Activated T-helper 1 cell treated with Interleukin-2 at 50 U/mL for 16 hours (primary cell): ENCODE results near the gene AGPAT4.
"Not testable (repeated sequence)": the region's sequence is repeated elsewhere in the genome, so short reads cannot be mapped to it uniquely, and the experiment has no call there.

Experiments used
- DNase-seq: peaks from one replicate; pipeline ENCODE4 v3.0.0-alpha.2; 2020; ENCODE audit warnings: low read depth

Gene AGPAT4

DNA sequence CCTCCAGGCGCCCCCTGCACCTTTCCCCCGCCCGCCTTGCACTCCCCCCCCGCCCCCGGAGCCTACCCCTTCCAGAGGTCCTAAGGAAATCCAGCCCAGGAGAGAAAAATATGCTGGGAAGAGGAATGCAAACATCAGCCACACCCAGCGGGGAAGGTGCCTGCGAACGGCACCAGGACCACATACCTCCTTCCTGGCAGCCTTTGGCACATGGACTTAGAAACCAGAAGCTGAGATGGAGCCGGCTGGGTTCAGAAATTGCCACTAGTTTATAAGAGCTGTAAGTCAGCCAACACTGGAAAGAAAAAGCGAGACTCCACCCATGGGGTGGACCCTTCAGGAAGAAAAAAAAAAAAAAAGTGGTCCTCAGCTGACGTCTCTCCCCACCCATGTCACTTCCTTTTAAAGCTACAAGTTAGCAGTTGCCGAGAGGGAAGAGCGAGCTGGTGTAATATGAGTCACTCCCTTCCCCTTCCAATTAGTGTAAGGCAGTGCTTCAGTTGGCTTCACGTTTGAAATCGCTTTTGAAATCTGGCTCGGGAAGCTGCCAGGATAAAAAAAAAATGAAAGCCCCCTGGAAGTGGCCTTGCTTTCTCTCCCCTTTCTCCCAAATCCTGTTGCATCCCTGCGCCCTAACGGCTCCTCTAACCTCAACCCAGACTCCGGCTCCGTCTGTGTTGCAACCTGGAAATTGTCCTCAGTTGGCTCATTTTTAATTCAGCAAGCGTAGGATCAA lies at the start of gene AGPAT4:
AGPAT4 (minus strand) TSS at position 310 of the 736 bp plus-strand sequence. CDS start 41,848 bp downstream, outside the sequence.
- peak; percentile 37 for DNase-seq

DNA sequence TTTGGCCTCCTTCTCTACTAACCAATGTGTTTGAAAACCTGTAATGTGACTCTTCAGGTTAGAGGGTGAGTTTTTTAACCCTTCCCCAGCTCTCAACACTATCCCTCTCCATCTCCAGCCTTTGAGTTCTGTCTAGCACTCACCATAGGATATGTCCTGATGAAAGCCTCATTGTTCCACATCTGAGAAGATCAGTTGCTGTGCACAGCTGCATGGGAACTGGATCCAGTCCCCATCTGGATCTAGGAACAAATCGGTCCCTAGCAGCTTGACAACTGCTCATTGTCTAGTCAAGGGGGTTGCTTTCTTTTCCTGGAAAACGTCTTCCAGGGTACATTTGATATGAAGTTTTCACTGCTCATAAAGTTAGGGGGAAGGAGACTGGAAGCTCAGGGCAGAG lies 45.4 kb upstream of the AGPAT4 start:
- DNase-seq = no peak

DNA sequence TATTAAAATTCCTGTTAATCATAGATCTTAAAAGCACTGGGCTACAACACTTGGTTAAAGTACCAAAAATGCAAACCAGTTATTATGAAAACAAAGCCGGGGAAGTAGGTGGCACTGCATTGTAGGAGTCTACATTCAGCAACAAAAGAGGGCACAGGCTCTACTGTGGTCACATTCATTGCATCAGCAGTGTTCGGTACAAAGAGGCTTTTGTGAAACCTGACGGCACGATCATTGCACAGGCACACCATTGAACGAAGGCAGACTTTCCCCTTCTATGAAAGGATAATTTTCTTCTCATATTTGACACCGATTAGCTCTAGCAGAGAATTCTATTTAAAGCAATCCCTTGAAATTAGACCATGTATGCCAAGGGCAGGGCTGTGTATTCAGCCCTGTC lies 44.6 kb upstream of the AGPAT4 start:
- no peak for DNase-seq

GRCh38 chr6:161316531-161316930 lies 42.7 kb upstream of the AGPAT4 start:
- DNase-seq = no peak

DNA sequence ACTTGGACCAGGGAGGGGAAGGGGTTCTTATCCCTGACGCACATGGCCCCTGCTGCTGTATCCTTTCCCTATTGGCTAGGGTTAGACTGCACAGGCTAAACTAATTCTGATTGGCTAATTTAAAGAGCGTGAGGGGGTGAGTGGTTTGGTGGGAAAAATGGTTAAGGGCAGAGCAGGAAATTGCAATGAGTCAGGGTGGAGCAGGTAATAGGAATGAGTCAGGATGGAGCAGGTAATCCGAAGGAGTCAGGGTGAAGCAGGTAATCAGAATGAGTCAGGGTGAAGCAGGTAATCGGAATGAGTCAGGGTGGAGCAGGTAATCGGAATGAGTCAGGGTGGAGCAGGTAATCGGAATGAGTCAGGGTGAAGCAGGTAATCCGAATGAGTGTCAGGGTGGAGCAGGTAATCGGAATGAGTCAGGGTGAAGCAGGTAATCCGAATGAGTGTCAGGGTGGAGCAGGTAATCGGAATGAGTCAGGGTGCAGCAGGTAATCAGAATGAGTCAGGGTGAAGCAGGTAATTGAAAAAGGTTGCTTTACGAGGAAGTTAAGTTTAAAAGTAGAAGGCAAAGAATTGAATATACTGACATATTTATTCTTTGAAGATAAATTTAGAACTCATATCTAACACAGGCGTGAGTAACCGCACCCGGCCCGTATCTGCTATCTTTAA lies 41.5 kb upstream of the AGPAT4 start:
- not testable (repeated sequence) for DNase-seq

DNA sequence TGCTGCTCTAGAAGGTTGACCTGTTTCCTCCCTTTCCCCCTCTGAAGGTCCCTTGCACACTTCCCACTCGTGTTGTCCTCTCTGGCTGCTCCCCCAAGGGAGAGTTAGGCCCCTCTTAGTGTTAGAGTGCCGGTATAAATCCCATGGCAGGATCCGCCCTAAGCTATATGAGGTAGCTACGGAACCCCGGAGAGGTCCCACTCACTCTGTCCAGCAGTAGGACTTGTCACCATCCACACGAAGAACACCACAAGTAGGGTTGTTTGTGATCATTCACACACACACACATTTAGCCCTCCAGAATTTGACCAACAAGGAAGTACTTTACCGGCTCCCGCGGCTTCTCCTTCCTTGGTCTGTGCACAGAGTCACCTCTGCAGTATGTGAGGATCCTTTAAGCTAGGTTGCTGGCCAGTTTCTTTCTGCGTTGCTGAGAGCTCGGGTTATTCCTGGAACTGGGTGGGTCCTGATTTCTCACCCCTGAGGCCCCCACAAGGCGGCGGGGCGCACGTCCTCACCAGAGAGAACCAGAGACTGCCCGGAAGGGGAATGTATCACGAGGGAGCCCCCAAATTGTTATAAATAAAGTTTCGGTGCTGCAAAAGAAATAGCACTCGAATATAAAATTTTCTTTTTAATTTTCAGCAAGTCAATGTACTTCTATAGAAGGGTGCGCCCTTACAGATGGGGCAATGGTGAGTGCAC lies 40.8 kb upstream of the AGPAT4 start:
- not testable (repeated sequence) for DNase-seq

- no peak for DNase-seq
Observed at GRCh38 chr6:161313940-161314509, 40.2 kb upstream of the AGPAT4 start.

DNA sequence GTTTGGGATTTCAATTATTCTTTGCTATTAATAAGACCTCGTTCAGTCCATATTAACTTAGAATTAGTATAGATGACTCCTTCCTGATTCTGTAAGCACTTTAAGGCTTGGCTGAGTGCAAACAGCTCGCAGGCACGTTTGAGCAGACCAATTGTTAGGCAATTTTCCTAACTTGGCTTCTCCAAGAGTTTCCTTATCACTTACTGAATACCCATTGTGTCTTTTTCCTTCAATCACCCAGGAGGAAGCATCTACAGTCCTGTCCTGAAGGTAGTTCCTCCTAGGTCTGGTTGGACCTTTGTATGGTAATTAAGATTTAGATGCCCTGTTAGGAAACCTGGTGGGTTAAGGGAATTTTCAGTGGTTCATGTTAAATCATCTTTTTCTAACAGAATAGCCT lies 39.6 kb upstream of the AGPAT4 start:
- DNase-seq = not testable (repeated sequence)

DNA sequence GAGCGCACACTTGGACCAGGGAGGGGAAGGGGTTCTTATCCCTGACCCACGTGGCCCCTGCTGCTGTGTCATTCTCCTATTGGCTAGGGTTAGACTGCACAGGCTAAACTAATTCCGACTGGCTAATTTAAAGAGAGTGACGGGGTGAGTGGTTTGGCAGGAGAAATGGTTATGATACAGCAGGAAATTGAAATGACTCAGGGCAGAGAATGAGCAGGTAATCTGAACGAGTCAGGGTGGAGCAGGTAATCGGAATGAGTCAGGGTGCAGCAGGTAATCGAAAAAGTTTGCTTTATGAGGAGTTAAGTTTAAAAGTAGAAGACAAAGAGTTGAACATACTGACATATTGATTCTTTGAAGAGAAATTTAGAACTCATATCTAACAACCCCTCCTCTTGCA lies 35.9 kb upstream of the AGPAT4 start:
- DNase-seq = not testable (repeated sequence)

GRCh38 chr6:161308075-161308655 lies 34.3 kb upstream of the AGPAT4 start:
- no peak for DNase-seq

GRCh38 chr6:161305860-161306259 lies 32.0 kb upstream of the AGPAT4 start:
- DNase-seq = no peak

- no peak for DNase-seq
Observed at GRCh38 chr6:161303628-161304340, 29.9 kb upstream of the AGPAT4 start.

DNA sequence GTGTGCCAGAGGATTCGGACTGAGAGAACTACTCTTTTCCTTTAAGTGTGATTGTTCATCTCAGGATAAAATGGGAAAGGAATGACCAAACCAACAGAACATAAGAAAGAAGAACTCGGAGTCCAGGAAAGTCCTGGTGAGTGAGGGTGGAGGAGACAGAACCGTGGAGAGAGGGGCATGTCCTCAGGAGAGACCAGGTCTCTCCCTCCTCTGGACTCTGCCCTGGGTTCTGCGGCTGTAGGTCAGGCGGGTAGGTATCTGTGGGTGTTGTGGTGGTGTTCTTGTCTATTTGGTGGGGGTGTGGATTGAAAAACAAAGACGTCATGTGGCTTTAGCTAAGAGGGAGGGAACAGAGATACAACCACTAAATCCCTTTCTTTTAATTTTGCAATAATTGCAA lies 29.1 kb upstream of the AGPAT4 start:
- no peak for DNase-seq

DNA sequence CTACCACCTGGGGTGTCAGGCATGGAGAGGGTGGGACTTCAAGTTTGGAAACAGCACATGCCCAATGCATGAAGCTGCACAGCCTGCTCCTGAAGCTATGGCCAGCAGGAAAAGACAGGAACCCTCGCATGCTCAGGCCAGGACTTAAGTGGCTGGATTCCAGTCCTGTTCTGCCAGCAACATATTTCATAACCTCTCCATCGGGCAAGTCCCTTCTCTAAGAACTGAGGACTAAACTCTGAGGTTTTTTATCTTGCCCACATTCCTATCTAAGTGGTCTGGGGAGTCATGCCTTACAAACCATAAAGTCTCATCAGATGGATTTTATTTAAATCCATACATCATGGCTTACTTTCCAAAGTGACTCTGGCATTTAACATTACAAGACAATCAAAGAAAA lies 27.5 kb upstream of the AGPAT4 start:
- no peak for DNase-seq

DNA sequence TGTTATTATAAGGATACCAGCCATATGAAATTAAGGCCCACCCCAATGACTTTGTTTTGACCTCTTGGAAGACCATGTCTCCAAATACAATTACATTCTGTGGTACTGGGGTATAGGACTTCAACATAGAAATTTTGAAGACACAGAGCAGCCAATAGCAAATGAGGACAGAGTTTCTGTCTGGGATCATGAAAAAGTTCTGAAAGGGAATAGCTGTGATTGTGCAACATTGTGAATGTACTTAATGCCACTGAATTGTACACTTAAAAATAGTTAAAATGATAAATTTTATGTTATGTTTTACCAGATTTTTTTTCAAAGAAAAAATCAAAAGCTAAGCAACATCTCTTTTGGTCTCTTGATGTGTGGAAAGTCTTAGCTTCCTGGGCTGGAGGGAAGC lies 27.0 kb upstream of the AGPAT4 start:
- no peak for DNase-seq

GRCh38 chr6:161299726-161300125 lies 25.9 kb upstream of the AGPAT4 start:
- no peak for DNase-seq

DNA sequence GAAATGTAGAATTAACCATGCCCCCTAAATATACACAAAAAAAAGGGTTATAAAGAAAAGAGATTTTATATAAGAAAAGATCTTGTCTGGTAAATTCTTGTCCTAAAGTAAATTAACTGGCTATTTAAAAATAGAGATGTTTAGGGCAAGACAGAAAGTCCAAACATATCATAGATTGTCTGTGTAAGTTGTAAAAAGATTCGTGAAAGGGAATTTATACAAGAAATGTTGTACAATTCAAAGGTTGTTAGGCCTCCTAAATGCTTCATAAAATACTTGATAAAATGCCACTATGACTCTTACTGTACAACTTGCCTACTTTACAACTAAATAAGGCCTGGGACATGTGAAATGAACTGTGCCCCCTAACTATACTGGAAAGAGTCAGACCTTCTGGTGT lies 21.9 kb upstream of the AGPAT4 start:
- no peak for DNase-seq

DNA sequence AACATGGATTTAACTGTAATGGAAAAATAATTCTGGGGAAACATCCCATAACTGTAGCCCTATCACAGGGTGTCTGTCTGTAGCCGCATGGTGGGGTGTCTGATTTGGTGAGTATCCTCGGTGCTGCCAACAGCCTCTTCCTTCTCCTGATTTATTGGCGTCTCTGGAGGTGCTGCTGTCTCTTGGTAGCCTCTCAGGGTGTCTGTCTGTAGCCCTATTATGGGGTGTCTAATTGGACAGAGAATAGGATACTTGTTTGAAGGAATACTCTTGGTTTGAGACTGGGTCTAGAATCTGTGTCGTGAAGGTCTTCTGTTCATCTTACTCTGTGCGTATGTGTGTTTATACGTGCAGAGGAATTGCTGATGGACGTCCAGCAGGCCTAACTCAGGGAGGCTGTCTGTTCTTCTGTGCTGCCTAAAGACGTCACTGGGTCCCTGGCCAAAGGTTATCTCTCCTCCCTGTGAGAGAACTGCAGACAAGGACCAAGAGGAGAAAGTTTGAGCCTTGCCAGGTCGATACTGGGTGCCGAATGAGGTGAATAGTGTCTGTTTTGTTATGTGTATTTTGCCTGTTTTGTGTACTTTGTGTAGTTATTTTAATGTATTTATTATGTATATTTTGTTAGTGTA lies 18.9 kb upstream of the AGPAT4 start:
- no peak for DNase-seq

- no peak for DNase-seq
Observed at GRCh38 chr6:161292145-161292544, 18.3 kb upstream of the AGPAT4 start.

- no peak for DNase-seq
Observed at GRCh38 chr6:161290751-161291150, 16.9 kb upstream of the AGPAT4 start.

DNA sequence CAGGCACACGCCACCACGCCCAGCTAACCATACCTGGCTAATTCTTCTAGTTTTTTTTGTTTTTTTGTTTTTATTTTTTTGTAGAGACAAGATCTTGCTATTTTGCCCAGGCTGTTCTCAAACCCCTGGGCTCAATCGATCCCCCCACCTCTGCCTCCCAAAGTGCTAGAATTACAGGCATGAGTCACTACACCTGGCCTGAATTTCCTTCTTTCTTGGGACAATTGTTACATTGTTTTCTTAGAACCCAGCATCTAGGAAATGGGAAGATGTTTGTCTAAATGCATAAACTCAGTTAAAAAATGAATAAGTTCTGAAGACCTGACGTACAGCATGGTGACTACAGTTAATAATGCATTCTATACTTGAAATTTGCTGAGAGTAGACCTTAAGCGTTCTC lies 10.8 kb upstream of the AGPAT4 start:
- DNase-seq = no peak
